ENCODE results near the gene HDAC3. TPM values are rescaled to one million over a fixed set of nuclear protein-coding genes. Genes with fewer than 3 reads are reported as not detected.
A peak's percentile ranks its signal among the peaks of the same experiment; 100 is the strongest.

The HDAC3 gene
- total RNA-seq, 1 experiment from 2014 or later = 117 TPM

- no peak for DNase-seq (ENCODE audit: low spot score)
- in situ Hi-C loops (cut with HindIII; ENCODE audit: low sequenced_read_pairs) = no loop called here
These were observed 2.1 kb upstream of the HDAC3 start for GRCh38 chr5:141638771-141639170.

- peak; percentile 19 for DNase-seq (ENCODE audit: low spot score)
- in situ Hi-C loops (cut with HindIII; ENCODE audit: low sequenced_read_pairs) = no loop called here
These were observed 1.2 kb upstream of the HDAC3 start for GRCh38 chr5:141637767-141638419.

GRCh38 chr5:141637123-141637766 lies 596 bp upstream of the HDAC3 start:
- peak; percentile 65 for DNase-seq (ENCODE audit: low spot score)
- in situ Hi-C loops (cut with HindIII; ENCODE audit: low sequenced_read_pairs) = no loop called here

- in situ Hi-C loops (cut with HindIII; ENCODE audit: low sequenced_read_pairs) = no loop called here
- DNase-seq (ENCODE audit: low spot score) = no peak
These were observed 590 bp downstream of the HDAC3 start for GRCh38 chr5:141636106-141636412.

GRCh38 chr5:141635646-141636045 lies 1.0 kb downstream of the HDAC3 start:
- in situ Hi-C loops (cut with HindIII; ENCODE audit: low sequenced_read_pairs) = no loop called here
- no peak for DNase-seq (ENCODE audit: low spot score)

GRCh38 chr5:141634720-141635119 lies 1.9 kb downstream of the HDAC3 start:
- DNase-seq (ENCODE audit: low spot score) = no peak
- in situ Hi-C loops (cut with HindIII; ENCODE audit: low sequenced_read_pairs) = no loop called here

GRCh38 chr5:141633871-141634561 lies 2.6 kb downstream of the HDAC3 start:
- in situ Hi-C loops (cut with HindIII; ENCODE audit: low sequenced_read_pairs) = no loop called here
- DNase-seq (ENCODE audit: low spot score) = no peak

- in situ Hi-C loops (cut with HindIII; ENCODE audit: low sequenced_read_pairs) = no loop called here
- peak; percentile 59 for DNase-seq (ENCODE audit: low spot score)
These were observed 4.0 kb downstream of the HDAC3 start for GRCh38 chr5:141632650-141633049.

- no peak for DNase-seq (ENCODE audit: low spot score)
- in situ Hi-C loops (cut with HindIII; ENCODE audit: low sequenced_read_pairs) = no loop called here
These were observed 6.0 kb downstream of the HDAC3 start for GRCh38 chr5:141630570-141631140.

- in situ Hi-C loops (cut with HindIII; ENCODE audit: low sequenced_read_pairs) = no loop called here
These were observed 8.4 kb downstream of the HDAC3 start for GRCh38 chr5:141628175-141628788.

GRCh38 chr5:141623611-141624010 lies 13.0 kb downstream of the HDAC3 start:
- no peak for DNase-seq (ENCODE audit: low spot score)
- in situ Hi-C loops (cut with HindIII; ENCODE audit: low sequenced_read_pairs) = no loop called here

More at GRCh38 chr5:141628175-141628788, 8.4 kb downstream of the HDAC3 start:
- DNase-seq (ENCODE audit: low spot score) = no peak

- DNase-seq (ENCODE audit: low spot score) = no peak
These were observed 13.5 kb downstream of the HDAC3 start for GRCh38 chr5:141623186-141623585.

GRCh38 chr5:141618804-141619554 lies 17.7 kb downstream of the HDAC3 start, which contains the start of gene DIAPH1:
DIAPH1 (minus strand) TSS chr5:141619000; CDS start chr5:141618914, 86 bp downstream.
- peak; percentile 95 for DNase-seq (ENCODE audit: low spot score)
- in situ Hi-C loops (cut with HindIII; ENCODE audit: low sequenced_read_pairs) = no loop called here

More at GRCh38 chr5:141623186-141623585, 13.5 kb downstream of the HDAC3 start:
- in situ Hi-C loops (cut with HindIII; ENCODE audit: low sequenced_read_pairs) = no loop called here

- DNase-seq (ENCODE audit: low spot score) = peak; percentile 60
- in situ Hi-C loops (cut with HindIII; ENCODE audit: low sequenced_read_pairs) = no loop called here
These were observed 18.4 kb downstream of the HDAC3 start for GRCh38 chr5:141618030-141618803.

- in situ Hi-C loops (cut with HindIII; ENCODE audit: low sequenced_read_pairs) = no loop called here
- no peak for DNase-seq (ENCODE audit: low spot score)
These were observed 19.0 kb downstream of the HDAC3 start for GRCh38 chr5:141617682-141618029.

- in situ Hi-C loops (cut with HindIII; ENCODE audit: low sequenced_read_pairs) = no loop called here
- DNase-seq (ENCODE audit: low spot score) = no peak
These were observed 19.5 kb downstream of the HDAC3 start for GRCh38 chr5:141617128-141617527.

- in situ Hi-C loops (cut with HindIII; ENCODE audit: low sequenced_read_pairs) = no loop called here
- DNase-seq (ENCODE audit: low spot score) = no peak
These were observed 20.5 kb downstream of the HDAC3 start for GRCh38 chr5:141615991-141616720.

- DNase-seq (ENCODE audit: low spot score) = no peak
- in situ Hi-C loops (cut with HindIII; ENCODE audit: low sequenced_read_pairs) = no loop called here
These were observed 23.3 kb downstream of the HDAC3 start for GRCh38 chr5:141613344-141613743.
